Stimulated activated CD4-positive, alpha-beta T cell treated with anti-CD3 and anti-CD28 coated beads, Interleukin-4, amount 100 ng/mL, for 24 hours (primary cell): Measurements from ENCODE around the gene ENPP1.
"Not testable (repeated sequence)": the region's sequence is repeated elsewhere in the genome, so short reads cannot be mapped to it uniquely, and the experiment has no call there.

ENCODE experiments used
- DNase-seq: peaks from one replicate; pipeline ENCODE4 v3.0.0-alpha.2; 2020

The ENPP1 gene

DNA sequence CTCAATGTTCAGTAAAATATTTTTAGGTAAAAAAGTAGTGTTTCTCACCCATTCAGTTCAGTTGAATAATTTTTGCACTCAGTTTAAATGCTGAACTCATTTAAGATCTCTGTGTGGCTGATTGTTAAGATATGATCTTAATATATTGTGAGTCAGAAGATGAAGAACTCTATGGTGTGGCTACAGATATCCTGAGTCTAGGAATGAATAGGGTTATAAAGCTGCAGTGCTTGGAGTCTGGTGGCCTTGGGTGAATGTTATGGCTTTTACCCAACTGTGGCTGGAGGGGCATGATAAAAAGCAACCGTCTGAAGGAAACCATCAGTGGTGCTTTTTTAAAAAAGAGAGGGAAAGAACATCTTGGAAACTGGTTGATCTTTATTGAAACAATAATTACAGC is 77.4 kb downstream of the ENPP1 start:
- DNase-seq = no peak

DNA sequence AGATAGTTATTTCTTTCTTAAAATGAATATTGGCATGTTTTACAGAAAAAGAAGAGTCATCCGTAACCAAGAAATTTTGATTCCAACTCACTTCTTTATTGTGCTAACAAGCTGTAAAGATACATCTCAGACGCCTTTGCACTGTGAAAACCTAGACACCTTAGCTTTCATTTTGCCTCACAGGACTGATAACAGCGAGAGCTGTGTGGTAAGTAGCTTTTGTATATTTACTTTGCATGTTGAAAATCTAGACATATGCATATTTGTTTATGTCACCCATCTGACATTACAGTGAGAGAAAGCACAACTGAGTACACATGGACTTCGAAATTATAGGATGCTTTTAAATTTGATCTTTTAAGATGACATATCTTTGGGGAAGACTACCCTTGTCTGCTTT is 78.7 kb downstream of the ENPP1 start:
- no peak for DNase-seq

DNA sequence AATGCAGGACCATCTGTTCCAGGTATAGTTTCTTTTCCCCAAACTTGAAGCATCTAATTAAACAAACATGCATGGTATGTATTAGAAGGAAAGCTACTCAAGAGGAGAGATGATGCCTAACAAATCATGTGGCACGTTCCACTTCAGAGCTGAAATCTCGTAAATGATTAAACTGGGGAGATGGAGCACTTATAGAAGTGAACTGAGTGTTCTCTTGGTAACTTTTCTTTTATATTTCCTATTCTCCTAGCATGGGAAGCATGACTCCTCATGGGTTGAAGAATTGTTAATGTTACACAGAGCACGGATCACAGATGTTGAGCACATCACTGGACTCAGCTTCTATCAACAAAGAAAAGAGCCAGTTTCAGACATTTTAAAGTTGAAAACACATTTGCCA is 82.3 kb downstream of the ENPP1 start:
- no peak for DNase-seq

DNA sequence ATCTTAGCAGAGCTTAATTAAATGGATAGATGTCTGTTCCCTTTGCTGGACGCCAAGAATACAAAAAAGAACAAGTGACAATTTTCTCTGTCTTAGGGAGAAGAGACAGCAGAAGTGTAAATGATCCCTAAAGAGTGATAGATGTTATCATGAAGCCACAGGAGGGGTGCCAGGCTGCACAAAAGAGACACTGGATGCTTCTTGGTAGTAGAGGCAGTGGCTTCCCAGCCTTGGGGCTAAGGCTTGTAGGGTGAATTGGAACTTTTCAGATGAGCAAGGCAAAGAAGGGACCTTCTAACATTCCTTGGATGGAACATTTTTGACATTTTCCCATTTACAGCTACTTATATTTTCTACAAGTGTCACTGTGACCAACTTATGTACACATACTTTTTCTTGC is 85.4 kb downstream of the ENPP1 start:
- no peak for DNase-seq

DNA sequence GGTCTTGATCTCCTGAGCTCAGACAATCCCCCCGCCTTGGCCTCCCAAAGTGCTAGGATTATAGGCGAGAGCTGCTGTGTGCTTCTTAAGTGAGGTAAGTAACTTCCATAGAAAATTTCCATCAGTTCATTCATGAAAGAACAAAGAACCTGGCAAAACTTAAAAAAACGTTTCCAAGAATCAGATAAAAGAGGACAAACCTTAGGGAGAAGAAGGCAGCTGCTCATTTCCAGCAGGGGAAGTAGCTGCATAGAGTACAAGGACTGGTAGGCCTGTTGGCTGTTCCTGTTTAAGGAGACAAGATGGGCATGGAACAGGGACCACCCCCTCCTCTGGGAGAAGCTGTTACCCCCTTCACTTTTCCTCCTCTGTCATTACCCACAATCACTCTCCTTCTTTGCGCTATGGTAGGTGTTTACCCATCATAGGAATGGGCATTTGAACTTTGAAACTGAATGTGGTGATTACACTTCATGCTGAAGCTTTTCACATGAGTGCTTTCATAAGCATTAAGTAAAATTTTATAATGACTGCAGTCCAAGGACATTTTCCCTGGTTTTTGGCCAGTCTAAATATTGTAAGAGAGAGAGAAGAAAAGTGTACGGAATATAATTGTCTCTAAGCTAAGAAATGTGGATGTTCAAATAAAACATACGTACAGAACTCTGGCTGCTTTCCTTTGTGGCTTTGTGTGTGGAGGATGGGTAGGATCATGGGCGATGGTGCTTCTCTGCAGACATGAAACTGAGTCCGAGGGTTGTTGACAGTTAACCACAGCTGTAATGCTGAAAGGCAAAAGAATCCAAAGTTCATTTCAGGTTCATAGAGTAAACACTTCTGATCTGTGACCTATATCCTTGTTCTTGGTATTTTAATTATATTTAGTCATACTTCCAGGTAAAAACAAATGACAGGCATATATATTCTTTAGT is 86.9 kb downstream of the ENPP1 start:
- DNase-seq = no peak

DNA sequence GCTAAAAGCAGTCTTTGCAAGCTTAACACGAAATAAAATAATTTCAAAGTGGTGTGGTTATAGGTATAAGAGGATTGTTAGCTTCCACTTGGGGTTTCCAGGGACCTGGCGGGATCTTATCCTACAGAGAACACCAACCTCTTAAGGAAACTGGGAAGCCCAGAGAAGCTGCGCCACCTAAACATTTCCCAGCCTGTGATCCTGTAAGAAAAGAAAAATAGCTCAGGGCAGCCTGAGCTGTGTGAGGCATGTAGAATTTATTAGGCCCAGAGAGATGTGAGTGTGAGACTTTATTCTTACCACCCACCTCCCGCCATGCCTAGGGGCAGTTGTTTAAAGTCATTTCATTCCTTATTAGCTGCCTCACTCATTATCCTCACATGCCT is 89.2 kb downstream of the ENPP1 start:
- no peak for DNase-seq

DNA sequence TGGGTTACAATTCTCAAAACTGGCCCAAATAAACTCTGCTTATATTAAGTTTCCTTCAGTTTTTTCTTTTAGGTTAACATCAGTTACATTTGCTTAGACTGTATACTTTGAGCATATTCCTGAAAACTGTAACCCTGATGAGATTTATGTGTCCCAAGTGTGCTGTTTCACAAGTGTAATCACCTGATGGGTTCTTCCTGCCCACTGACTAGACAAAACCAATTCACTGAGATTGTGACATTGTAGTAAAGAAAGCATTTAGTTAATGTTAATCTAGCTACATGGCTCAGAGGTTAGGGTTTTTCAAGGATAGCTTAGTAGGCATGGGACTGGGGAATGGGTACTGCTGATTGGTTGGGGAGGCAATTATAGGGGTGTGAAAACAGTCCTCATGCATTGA is 89.8 kb downstream of the ENPP1 start:
- no peak for DNase-seq

DNA sequence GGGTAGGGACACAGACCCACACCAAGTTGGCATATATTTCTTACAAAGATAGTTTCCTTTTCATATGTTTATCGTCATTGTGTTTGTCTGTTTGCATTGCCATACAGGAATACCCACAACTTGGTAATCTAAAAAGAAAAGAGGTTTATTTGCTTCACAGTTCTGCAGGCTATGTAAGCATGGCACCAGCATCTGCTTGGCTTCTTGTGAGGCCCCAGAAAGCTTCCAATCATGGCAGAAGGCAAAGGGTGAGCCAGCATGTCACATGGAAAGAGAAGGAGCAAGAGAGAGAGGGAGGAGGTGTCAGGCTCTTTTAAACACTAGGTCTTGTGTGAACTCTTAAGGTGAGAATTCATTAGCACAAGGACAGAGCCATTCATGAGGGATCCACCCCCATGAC is 90.9 kb downstream of the ENPP1 start:
- DNase-seq = no peak

DNA sequence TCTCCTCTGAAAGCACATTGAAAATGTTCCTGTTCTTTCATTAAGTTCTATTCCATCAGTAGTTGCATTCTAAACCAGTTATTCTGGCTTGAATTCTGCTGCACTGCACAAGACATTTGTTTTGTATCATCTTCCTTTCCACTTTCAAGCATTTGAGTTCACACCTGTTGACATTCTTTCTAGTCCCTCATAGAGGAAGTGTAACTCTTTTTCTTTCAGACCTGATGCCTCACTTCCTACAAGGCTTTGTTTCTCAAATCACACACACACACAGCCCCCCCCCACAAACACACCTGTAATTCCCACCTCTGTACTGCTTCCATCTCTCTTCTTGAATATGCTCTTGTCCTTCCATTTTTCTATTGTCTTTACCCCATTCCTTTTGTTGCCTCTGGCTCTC is 92.4 kb downstream of the ENPP1 start:
- no peak for DNase-seq

DNA sequence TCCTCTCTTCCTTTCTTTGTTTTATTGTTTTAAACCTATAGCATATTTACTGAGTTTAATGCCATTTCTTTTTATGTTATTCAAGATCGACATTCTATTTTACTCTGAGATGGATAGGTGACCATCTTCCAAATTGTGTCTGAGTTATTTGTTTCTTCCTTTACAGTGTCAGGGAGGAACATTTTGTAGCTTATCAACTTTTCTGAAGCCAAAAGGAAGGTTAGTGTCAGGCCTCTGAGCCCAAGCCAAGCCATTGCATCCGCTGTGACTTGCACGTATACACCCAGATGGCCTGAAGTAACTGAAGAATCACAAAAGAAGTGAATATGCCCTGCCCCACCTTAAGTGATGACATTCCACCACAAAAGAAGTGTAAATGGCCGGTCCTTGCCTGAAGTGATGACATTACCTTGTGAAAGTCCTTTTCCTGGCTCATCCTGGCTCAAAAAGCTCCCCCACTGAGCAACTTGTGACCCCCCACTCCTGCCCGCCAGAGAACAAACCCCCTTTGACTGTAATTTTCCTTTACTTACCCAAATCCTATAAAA is 93.6 kb downstream of the ENPP1 start:
- DNase-seq = not testable (repeated sequence)

DNA sequence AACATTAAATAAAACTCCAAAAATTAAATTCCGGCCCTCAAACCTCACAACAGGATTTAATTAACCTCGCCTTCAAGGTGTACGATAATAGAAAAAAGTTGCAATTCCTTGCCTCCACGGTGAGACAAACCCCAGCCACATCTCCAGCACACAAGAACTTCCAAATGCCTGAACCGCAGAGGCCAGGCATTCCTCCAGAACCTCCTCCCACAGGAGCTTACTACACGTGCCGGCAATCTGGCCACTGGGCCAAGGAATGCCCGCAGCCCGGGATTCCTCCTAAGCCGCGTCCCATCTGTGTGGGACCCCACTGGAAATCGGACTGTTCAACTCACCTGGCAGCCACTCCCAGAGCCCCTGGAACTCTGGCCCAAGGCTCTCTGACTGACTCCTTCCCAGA is 95.9 kb downstream of the ENPP1 start:
- DNase-seq = not testable (repeated sequence)

DNA sequence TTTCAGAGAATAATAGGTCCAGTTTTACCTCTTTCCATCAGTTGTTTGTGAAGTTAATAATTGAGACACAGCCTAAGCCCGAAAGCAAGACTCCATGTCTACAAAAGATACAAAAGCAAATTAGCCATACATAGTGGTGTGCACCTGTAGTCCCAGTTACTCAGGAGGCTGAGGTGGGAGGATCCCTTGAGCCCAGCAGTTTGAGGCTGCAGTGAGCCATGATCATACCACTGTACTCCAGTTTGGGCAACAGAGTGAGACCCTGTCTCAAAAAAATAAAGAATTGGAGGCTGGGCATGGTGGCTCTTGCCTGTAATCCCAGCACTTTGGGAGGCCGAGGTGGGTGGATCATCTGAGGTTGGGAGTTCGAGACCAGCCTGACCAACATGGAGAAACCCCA is 101.0 kb downstream of the ENPP1 start:
- DNase-seq = not testable (repeated sequence)

DNA sequence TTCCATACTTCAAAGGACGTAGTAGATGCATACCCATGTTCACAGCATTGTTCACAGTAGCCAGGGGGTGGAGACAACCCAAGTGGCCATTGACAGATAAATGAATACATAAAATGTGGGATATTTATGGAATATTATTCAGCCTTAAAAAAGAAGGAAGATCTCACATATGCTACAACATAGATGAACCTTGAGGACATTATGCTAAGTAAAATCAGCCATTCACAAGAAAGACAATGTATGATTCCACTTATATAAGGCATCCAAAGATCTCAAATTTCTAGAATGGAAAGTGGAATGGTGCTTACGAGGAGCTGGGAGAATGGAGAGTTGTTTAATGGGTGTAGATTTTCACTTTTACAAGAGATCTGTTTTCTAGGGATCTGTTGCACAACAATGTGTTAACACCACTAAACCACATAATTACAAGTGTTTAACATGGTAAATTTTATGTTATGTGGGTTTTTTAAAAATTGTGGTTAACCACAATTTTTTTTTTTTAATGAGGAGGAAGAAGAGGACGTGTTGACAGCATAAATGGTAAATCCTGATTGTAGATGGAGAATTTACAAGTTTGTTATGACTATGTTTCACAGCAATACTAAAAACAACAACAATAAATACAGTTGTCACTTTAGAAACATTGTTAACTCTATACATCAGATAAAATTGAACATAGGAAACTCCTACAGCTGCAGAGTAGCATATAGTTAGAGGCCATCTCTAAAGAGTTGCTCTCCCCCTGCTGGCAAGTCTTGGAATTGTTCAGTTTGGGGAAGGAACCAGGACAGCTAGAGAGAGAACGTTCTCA is 101.8 kb downstream of the ENPP1 start:
- peak; percentile 79 for DNase-seq

DNA sequence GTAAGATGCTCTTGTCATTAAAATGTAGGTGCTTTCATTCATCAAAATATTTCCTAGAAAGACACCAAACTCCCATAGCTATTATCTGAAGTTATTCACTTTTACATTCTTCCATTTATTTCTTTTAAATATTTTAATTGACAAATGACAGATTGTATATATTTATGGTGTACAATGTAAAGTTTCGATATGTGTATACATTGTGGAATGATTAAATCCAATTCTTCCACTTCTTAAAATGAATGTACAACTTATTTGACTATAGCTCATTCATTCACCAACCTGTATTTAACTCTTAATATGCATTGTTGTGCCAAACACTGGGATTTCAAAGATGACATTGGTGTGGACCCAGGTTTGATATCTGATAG is 102.4 kb downstream of the ENPP1 start:
- DNase-seq = no peak

DNA sequence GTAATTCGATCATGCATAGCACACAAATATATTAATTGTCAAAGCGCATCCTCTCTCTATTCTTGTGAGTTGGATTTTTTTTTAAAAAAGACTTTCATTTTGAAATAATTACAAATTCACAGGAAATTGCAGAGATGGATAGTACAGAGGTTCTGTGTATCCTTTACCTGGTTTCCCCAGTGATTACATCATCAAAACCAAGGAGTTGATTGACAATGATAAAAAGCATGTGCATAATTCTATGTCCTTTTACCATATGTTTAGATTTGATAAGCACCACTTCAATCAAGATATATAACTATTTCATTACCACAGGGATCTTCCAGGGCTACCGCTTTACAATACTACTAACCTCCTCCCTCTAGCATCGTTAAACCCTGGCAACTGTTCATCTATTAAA is 103.1 kb downstream of the ENPP1 start:
- no peak for DNase-seq

DNA sequence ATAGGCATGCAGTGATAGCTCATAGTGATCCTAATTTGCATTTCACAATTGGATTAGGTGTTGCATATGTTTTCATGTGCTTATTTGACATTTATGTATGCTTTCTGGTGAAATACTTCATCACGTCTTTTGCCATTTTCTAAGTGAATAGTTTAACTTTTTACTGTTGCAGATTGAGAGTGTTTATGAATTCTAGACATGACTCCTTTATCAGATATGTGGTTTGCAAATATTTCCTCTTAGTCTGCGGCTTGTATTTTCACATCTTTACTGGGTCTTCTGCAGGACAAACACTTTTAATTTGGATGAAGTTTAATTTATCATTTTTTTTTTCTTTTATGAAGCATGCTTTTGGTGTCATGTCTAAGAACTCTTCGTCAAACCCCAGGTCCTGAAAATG is 104.1 kb downstream of the ENPP1 start:
- DNase-seq = no peak

DNA sequence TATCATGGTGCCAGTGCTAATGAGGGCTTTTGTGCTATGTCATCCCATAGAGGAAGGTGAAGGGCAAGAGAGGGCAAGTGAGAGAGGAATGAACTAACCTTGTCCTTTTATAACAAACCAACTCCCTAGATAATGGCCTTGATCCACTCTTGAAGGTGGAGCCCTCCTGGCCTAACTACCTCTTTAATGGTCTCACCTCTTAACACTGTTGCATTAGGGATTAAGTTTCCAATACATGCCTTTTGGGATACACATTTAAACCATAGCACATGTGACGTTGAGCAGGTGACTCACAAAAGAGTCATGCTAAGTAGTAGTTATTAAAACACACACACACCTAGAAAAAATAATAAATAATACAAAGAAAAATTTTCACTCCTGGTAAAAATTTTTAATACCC is 106.4 kb downstream of the ENPP1 start:
- no peak for DNase-seq

DNA sequence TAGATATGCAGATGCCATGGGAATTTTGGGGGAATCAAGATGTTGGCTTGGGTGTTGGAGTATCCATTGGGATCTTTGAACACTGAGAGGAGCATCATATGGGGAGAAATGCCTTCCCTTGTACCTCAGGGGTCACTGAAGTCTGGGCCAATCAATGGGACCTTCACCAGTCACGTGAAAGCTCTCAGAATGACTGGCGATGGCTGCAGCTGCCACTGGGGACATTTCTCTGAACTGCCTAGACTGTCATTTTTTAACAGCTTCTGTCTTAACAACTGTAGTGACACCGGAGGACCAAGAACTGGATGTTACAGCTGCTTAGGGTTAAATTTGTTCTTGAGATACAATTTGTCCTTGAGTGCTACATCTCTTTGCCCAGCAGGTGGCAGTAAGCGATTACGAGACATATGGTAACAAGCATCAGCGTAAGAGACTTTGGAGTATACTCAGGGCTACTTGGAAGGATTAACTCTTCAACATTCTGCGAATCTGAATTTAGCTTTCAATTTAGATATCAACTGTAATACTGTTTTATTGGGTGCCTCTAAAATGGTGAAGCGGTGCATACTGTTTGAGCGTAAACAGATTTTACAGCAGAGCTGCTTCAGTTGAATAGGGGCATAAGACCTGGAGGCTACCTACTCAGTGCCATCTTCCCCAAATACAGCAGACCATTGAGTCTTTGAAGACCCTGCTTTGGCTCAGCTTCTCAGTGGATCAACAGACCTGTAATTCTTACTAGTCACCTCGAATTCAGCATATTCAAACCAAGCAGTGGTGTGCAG is 107.3 kb downstream of the ENPP1 start:
- DNase-seq = peak; percentile 62

DNA sequence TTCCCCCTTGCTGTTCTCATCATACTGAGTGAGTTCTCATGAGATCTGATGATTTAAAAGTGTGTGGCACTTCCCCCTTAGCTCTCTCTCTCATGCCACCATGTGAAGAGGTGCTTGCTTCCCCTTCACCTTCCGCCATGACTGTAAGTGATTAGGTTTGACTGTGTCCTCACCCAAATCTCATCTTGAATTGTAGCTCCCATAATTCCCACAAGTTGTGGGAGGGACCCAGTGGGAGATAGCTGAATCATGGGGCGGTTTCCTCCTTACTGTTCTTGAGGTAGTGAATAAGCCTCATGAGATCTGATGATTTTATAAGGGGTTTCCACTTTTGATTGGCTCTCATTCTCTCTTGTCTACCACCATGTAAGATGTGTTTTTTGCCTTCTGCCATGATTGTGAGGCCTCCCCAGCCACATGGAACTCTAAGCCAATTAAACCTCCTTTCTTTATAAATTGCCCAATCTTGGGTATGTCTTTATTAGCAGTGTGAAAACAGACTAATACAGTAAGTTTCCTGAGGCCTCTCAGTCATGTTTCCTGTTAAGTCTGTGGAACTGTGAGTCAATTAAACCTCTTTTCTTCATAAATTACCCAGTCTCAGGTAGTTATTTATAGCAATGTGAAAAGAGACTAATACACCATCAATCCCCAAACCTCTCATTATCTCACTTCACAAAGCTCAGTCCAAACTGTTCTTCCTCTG is 108.4 kb downstream of the ENPP1 start:
- DNase-seq = not testable (repeated sequence)

DNA sequence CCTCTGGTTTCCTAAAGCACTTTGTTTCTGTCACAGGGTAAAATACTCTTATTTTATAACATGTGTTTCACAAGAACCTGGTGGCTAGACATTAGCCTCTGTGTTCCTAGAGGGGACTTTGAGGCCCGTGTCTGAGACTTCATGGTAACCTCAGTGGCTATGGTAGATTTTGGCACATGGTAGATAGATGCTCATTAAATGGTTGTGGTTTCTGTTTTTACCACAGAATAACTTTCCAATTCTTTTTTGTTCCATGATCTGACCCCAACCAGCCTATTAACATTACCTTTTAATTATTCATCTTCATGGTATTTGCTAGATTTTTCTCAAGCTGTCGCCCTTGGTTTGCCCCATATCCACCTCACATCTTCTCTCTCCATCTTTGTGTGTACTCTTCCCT is 109.0 kb downstream of the ENPP1 start:
- no peak for DNase-seq

DNA sequence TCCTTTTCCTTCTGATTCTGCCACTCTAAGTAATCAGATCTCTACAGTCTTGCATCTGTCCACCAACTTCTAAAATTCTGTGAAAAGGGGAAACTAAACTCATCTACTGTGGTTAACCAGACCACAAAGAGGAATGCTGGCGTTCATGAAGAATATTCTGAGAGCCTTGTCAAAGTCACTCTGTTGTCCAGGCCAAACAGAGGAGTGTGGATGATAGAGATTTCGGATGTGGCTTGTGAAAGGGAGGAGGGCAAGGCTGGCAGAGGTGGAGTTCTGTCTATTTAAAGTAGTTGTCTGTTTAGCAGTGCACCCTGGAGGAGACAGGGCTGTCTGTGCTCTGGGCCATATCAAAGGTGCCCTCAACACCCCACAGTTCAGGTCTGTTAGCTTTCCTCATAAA is 109.5 kb downstream of the ENPP1 start:
- no peak for DNase-seq
